ENCODE data around the gene FLRT3. TPM values are rescaled to one million over a fixed set of nuclear protein-coding genes. Genes with fewer than 3 reads are reported as not detected.

The FLRT3 gene
- total RNA-seq (not detected), polyA plus RNA-seq (not detected)

GRCh38 chr20:14337400-14338171 is at the start of gene FLRT3:
Gene FLRT3, minus strand, starts transcription at chr20:14337612. Its CDS starts 10,106 bp downstream, at chr20:14327506.
- ATAC-seq (ENCODE audit: low read depth in 2 of 2) (no peak), DNase-seq (peak in 1 of 3 donors; percentile 1)
- Histone ChIP-seq H3K4me3 (ENCODE audit: low read depth, low read length) (no peak within 1 kb of the TSS), H3K9me3 (ENCODE audit: control insufficient read depth in 2 of 2, low read length in 2 of 2) (no peaks in the 10 kb centered on the region), H3K27ac (ENCODE audit: insufficient read depth, low read length, poor library complexity, severe bottlenecking) (no peak within 1 kb of the TSS), H3K36me3 (ENCODE audit: control insufficient read depth, insufficient read depth, low read length) (no peaks in the 10 kb centered on the region), H3K27me3 (ENCODE audit: control insufficient read depth, insufficient read depth, low read length) (no peaks in the 10 kb centered on the region), H3K4me1 (ENCODE audit: control insufficient read depth, insufficient read depth, low read length, poor library complexity, severe bottlenecking) (no peaks in the 10 kb centered on the region)
- H3K9me3 Mint-ChIP-seq = peaks cover 0 to 8% (median 4%) of the 10 kb centered on the region in 7 donors
- H3K27me3 Mint-ChIP-seq = no peaks in the 10 kb centered on the region
- no peak within 1 kb of the TSS for H3K27ac Mint-ChIP-seq
- no peaks in the 10 kb centered on the region for H3K36me3 Mint-ChIP-seq
- no peak within 1 kb of the TSS for H3K4me3 Mint-ChIP-seq
- no peaks in the 10 kb centered on the region for H3K4me1 Mint-ChIP-seq

- no peak overlapping the region for H3K27ac Mint-ChIP-seq
- Histone ChIP-seq H3K9me3 (ENCODE audit: control insufficient read depth in 2 of 2, low read length in 2 of 2) (peaks cover 3 to 8% of the 10 kb centered on the region in 2 experiments), H3K4me1 (ENCODE audit: control insufficient read depth, insufficient read depth, low read length, poor library complexity, severe bottlenecking) (no peaks in the 10 kb centered on the region), H3K27ac (ENCODE audit: insufficient read depth, low read length, poor library complexity, severe bottlenecking) (no peak overlapping the region), H3K27me3 (ENCODE audit: control insufficient read depth, insufficient read depth, low read length) (no peaks in the 10 kb centered on the region), H3K36me3 (ENCODE audit: control insufficient read depth, insufficient read depth, low read length) (no peaks in the 10 kb centered on the region), H3K4me3 (ENCODE audit: low read depth, low read length) (no peak overlapping the region)
- no peaks in the 10 kb centered on the region for H3K36me3 Mint-ChIP-seq
- no peaks in the 10 kb centered on the region for H3K27me3 Mint-ChIP-seq
- H3K4me1 Mint-ChIP-seq = no peaks in the 10 kb centered on the region
- DNase-seq (no peak), ATAC-seq (ENCODE audit: low read depth in 2 of 2) (no peak)
- H3K9me3 Mint-ChIP-seq = peaks cover 2 to 39% (median 7%) of the 10 kb centered on the region in 7 donors
- H3K4me3 Mint-ChIP-seq = no peak overlapping the region
Measured at GRCh38 chr20:14386726-14387125, 49.3 kb upstream of the FLRT3 start.

- ATAC-seq (ENCODE audit: low read depth in 2 of 2) = no peak
- Histone ChIP-seq H3K36me3 (ENCODE audit: control insufficient read depth, insufficient read depth, low read length) (no peaks in the 10 kb centered on the region), H3K4me3 (ENCODE audit: low read depth, low read length) (no peak overlapping the region), H3K27ac (ENCODE audit: insufficient read depth, low read length, poor library complexity, severe bottlenecking) (no peak overlapping the region), H3K4me1 (ENCODE audit: control insufficient read depth, insufficient read depth, low read length, poor library complexity, severe bottlenecking) (no peaks in the 10 kb centered on the region), H3K9me3 (ENCODE audit: control insufficient read depth in 2 of 2, low read length in 2 of 2) (peaks cover 3 to 8% of the 10 kb centered on the region in 2 experiments), H3K27me3 (ENCODE audit: control insufficient read depth, insufficient read depth, low read length) (no peaks in the 10 kb centered on the region)
- peaks cover 4 to 31% (median 14%) of the 10 kb centered on the region in 7 donors for H3K9me3 Mint-ChIP-seq
- H3K36me3 Mint-ChIP-seq = no peaks in the 10 kb centered on the region
- no peaks in the 10 kb centered on the region for H3K4me1 Mint-ChIP-seq
- H3K4me3 Mint-ChIP-seq = no peak overlapping the region
- no peak for DNase-seq
- H3K27ac Mint-ChIP-seq = no peak overlapping the region
- H3K27me3 Mint-ChIP-seq = no peaks in the 10 kb centered on the region
Measured at GRCh38 chr20:14385176-14385740, 47.8 kb upstream of the FLRT3 start.

GRCh38 chr20:14384416-14385175 is 47.2 kb upstream of the FLRT3 start:
- ATAC-seq (ENCODE audit: low read depth in 2 of 2) (no peak), DNase-seq (no peak)
- peaks cover 4 to 26% (median 14%) of the 10 kb centered on the region in 7 donors for H3K9me3 Mint-ChIP-seq
- H3K4me1 Mint-ChIP-seq = no peaks in the 10 kb centered on the region
- Histone ChIP-seq H3K9me3 (ENCODE audit: control insufficient read depth in 2 of 2, low read length in 2 of 2) (peaks cover 3 to 8% of the 10 kb centered on the region in 2 experiments), H3K4me3 (ENCODE audit: low read depth, low read length) (no peak overlapping the region), H3K4me1 (ENCODE audit: control insufficient read depth, insufficient read depth, low read length, poor library complexity, severe bottlenecking) (no peaks in the 10 kb centered on the region), H3K27me3 (ENCODE audit: control insufficient read depth, insufficient read depth, low read length) (no peaks in the 10 kb centered on the region), H3K36me3 (ENCODE audit: control insufficient read depth, insufficient read depth, low read length) (no peaks in the 10 kb centered on the region), H3K27ac (ENCODE audit: insufficient read depth, low read length, poor library complexity, severe bottlenecking) (no peak overlapping the region)
- H3K27ac Mint-ChIP-seq = no peak overlapping the region
- no peaks in the 10 kb centered on the region for H3K27me3 Mint-ChIP-seq
- H3K36me3 Mint-ChIP-seq = no peaks in the 10 kb centered on the region
- no peak overlapping the region for H3K4me3 Mint-ChIP-seq

GRCh38 chr20:14383335-14383734 is 45.9 kb upstream of the FLRT3 start:
- no peaks in the 10 kb centered on the region for H3K36me3 ChIP-seq (ENCODE audit: control insufficient read depth, insufficient read depth, low read length)
- peaks cover 3 to 8% of the 10 kb centered on the region in 2 experiments for H3K9me3 ChIP-seq (ENCODE audit: control insufficient read depth in 2 of 2, low read length in 2 of 2)
- H3K4me1 Mint-ChIP-seq = no peaks in the 10 kb centered on the region
- ATAC-seq (ENCODE audit: low read depth in 2 of 2) = no peak
- H3K27ac Mint-ChIP-seq = no peak overlapping the region
- no peaks in the 10 kb centered on the region for H3K27me3 ChIP-seq (ENCODE audit: control insufficient read depth, insufficient read depth, low read length)
- no peaks in the 10 kb centered on the region for H3K4me1 ChIP-seq (ENCODE audit: control insufficient read depth, insufficient read depth, low read length, poor library complexity, severe bottlenecking)
- H3K4me3 Mint-ChIP-seq = no peak overlapping the region
- H3K4me3 ChIP-seq (ENCODE audit: low read depth, low read length) = no peak overlapping the region
- no peak for DNase-seq
- H3K36me3 Mint-ChIP-seq = no peaks in the 10 kb centered on the region
- H3K27ac ChIP-seq (ENCODE audit: insufficient read depth, low read length, poor library complexity, severe bottlenecking) = no peak overlapping the region
- H3K27me3 Mint-ChIP-seq = no peaks in the 10 kb centered on the region
- peaks cover 6 to 19% (median 13%) of the 10 kb centered on the region in 7 donors for H3K9me3 Mint-ChIP-seq

- Mint-ChIP-seq H3K27me3 (no peaks in the 10 kb centered on the region), H3K4me3 (no peak overlapping the region), H3K27ac (no peak overlapping the region), H3K9me3 (peaks cover 4 to 25% (median 11%) of the 10 kb centered on the region in 7 donors), H3K36me3 (no peaks in the 10 kb centered on the region), H3K4me1 (no peaks in the 10 kb centered on the region)
- Histone ChIP-seq H3K27me3 (ENCODE audit: control insufficient read depth, insufficient read depth, low read length) (no peaks in the 10 kb centered on the region), H3K27ac (ENCODE audit: insufficient read depth, low read length, poor library complexity, severe bottlenecking) (no peak overlapping the region), H3K36me3 (ENCODE audit: control insufficient read depth, insufficient read depth, low read length) (no peaks in the 10 kb centered on the region), H3K4me1 (ENCODE audit: control insufficient read depth, insufficient read depth, low read length, poor library complexity, severe bottlenecking) (no peaks in the 10 kb centered on the region), H3K9me3 (ENCODE audit: control insufficient read depth in 2 of 2, low read length in 2 of 2) (peaks cover 0 to 4% of the 10 kb centered on the region in 2 experiments), H3K4me3 (ENCODE audit: low read depth, low read length) (no peak overlapping the region)
- DNase-seq (no peak), ATAC-seq (ENCODE audit: low read depth in 2 of 2) (no peak)
Measured at GRCh38 chr20:14378326-14378725, 40.9 kb upstream of the FLRT3 start.

DNA sequence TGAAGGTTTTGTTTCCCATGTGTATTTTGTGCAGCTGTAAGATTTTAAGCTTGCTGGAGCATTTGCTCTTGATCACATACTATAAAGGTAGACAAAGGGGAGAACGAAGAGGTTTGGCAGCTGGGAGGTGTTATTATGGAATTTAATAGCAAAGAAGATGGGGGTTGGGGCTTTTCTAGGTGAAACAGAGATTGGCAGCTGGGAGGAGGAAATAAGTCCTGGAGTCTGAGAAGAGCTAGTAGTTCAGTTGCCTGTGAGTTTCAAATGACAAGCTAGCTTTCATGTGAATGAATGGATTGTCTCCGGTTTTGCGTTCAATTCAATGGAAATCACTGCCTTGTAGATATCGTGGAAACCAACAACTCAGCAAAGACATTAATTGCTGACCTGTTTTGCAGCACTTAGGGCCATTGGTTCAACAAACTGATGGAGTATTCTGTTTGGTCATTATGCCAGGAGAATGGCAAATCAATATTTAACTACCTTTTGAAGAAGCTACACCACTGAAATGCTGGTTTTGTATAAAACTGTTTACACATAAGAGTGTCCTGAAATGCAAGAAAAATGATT is 38.1 kb upstream of the FLRT3 start:
- Mint-ChIP-seq H3K4me3 (peak overlapping the region in 1 of 4 donors; percentile 85), H3K27ac (no peak overlapping the region), H3K36me3 (no peaks in the 10 kb centered on the region), H3K4me1 (no peaks in the 10 kb centered on the region), H3K27me3 (no peaks in the 10 kb centered on the region), H3K9me3 (peaks cover 0 to 19% (median 9%) of the 10 kb centered on the region in 7 donors)
- Histone ChIP-seq H3K27ac (ENCODE audit: insufficient read depth, low read length, poor library complexity, severe bottlenecking) (no peak overlapping the region), H3K4me3 (ENCODE audit: low read depth, low read length) (no peak overlapping the region), H3K4me1 (ENCODE audit: control insufficient read depth, insufficient read depth, low read length, poor library complexity, severe bottlenecking) (no peaks in the 10 kb centered on the region), H3K27me3 (ENCODE audit: control insufficient read depth, insufficient read depth, low read length) (no peaks in the 10 kb centered on the region), H3K9me3 (ENCODE audit: control insufficient read depth in 2 of 2, low read length in 2 of 2) (peaks cover 0 to 4% of the 10 kb centered on the region in 2 experiments), H3K36me3 (ENCODE audit: control insufficient read depth, insufficient read depth, low read length) (no peaks in the 10 kb centered on the region)
- DNase-seq (no peak), ATAC-seq (ENCODE audit: low read depth in 2 of 2) (no peak)

Measured in CD4-positive, CD25-positive, alpha-beta regulatory T cell (primary cell).